CD4-positive, alpha-beta T cell treated with Interleukin-2 at 100 ng/mL for 4 hours (primary cell): Measurements from ENCODE around the gene LEF1.

ENCODE experiments used
- DNase-seq: peaks from one replicate; pipeline ENCODE4 v3.0.0-alpha.2; 2020; ENCODE audit warnings: low spot score

Gene LEF1

DNA sequence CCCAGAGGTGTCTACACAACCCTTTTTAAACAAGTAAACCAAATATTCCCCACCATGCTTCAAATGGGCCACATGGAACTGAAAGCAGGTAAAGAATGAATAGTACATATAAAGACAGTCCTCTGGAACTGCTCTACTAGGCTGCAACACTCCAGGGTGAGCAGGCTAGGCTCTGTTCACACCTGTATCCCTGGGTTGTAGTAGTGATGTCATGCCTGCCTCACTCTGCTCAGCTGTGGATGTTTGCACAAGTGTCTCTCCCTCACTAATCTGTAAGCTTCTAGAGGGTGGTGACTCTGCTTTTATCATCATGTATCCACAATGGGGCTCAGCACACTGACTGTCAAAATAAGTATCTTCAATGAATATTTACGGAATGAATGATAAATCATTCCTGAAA is 20.4 kb downstream of the LEF1 start:
- DNase-seq: peak; percentile 32

DNA sequence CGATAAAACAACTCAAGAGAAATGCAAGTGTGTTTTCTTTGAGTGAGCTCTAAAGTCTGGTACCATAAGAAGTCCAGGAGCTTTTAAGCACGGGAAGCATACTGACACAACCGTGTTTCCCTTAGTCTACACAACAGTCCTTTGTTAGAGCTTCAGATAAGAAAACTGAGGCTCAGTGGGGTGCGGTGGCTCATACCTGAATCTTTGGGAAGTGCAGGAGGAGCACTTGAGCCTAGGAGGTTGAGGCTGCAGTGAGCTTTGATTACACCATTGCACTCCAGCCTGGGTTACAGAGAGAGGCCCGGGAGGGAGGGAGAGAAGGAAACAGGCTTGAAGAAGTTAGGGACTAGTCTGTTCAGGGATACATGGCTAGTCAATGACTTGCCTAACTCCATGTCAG is 21.9 kb downstream of the LEF1 start:
- DNase-seq: no peak

DNA sequence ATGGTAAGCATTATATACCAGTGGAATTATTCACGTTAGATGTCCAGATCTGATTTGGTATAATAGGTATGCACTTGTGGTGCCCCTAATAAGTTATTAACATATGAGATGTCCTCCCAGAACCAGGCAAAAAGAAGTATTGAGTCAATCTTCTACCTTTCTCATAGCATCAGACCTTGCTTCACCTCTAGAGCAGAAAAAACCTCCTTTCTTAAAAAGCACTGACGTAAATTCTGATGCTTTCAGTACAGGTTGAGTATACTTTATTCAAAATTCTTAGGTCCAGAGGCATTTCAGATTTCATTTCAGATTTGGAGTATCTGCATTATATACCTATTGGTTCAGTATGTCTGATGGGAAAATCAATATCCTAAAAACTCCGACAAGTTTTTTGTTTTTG is 22.4 kb downstream of the LEF1 start:
- no peak for DNase-seq

DNA sequence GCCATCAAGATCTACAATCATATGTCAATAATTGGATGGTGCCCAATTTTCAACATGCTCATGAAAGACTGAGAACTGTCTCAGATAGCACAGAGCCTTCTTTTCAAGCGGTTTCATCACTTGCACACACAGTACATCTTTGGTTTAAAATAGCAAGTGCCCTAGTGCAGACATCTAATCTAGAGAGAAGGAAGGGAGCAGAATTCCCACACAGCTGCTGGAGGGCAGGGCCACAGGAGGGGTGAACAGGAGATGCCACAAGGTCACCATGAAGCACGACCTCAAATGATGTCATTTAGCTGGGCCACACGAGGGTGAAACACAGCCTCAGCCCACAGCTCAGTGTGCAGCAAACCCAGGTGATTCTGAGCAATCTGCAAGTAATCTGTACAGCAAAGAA is 24.3 kb downstream of the LEF1 start:
- DNase-seq: no peak

DNA sequence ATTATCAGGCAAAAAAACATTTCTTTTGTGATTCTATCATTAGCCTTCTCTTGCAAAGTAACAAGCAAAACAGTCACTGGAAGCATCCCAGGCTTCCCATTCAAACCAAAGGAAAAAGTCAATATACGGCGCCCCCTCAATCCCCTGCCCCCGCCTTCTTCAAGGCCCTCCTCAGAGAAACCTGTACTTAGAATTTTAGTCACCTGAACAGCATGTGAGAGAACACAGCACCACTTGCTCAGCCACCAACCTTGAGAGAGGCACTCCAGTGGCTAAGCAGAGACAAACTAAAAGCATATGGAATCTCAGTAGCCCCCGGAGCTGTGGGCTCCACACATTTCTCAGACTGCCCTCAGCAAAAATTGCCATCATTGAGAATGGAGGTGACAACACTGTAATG is 25.2 kb downstream of the LEF1 start:
- no peak for DNase-seq

DNA sequence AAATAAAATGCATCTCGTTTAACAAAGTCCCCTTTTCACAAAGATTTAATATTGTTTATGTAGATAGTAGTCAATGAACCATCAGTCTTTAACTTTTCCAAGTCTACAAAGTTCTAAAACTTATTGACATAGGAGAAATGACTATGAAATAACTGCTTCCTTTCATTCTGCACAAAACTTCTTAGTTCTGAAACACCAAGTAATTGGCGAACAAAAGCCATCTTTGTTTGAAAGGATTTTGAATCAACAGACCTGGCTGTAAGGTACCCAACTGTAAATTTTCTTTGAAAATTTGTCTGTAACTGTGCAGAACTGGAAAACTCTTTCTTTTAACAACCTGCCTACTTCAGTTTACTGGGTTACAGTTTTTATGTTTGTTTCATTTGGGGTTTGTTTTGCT is 25.9 kb downstream of the LEF1 start:
- DNase-seq: no peak

DNA sequence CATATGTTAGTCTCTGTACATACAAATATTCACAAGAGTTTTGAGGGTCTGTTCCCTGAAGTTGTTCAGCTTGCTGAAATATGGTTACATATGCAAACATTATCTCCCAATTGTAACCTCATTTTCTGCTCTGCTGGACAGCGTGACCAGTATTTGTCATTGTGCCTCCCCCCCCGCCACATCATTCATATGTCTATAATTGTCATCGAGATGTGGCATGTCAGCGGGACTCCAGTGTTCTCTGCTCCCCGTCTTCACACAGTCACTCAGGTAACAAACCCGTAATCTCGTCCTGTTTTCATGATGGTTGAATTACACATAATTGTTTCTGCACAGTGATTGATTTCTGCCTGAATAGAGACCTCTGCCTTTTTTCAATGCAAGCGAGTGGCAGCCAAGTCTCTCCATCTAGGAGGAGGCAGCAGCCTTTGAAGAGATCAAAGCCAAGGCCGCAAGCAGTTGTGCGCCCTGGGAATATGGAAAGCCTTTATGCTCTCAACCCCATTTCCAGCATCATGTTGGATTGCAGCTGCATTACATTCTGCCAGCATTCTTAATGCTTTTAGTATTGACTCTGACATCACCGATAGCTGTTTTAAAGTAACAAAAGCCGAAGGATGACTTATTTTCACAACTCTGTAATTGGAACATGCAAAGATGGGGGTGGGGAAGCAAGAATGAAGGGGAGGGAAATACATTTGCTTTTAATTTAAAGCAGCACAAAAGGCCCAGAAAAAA is 27.4 kb downstream of the LEF1 start:
- DNase-seq: no peak

DNA sequence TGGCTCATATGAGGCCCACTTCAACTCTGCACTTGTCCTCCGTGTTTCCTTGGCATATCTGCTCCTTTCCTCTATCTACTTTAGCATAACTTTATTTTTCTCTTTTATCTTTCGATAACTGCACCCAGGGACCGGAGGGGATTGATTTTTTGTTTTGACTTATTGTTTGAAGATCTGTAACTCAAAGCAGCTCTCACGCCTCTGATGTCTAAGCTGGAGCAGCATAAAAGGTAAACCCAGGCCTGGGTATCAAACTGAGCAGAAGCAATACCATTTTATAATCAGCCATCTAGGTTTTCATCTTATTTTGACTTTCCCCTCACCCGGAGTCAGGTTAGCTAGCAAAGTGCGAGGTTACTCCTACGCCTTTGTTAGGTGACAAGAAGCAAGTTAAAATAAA is 28.4 kb downstream of the LEF1 start:
- DNase-seq: no peak

DNA sequence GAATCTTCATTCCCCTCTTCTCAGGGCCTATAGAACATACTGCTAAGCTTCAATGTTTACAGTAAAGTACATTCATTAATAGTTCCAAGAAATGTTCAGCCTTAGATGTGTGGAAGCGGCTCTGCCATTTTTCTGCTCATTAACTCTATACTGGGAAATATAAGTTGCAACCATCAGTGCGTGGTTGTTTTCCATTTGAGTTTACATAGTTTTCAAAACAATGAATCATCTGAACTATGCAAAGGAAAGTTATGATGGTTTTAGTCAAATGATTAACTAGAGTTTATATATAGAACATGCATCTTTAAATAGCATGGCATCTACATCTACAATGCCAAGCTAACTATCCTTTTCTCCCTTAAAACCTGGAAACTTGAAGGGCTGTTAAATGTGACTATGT is 29.6 kb downstream of the LEF1 start:
- peak; percentile 35 for DNase-seq

DNA sequence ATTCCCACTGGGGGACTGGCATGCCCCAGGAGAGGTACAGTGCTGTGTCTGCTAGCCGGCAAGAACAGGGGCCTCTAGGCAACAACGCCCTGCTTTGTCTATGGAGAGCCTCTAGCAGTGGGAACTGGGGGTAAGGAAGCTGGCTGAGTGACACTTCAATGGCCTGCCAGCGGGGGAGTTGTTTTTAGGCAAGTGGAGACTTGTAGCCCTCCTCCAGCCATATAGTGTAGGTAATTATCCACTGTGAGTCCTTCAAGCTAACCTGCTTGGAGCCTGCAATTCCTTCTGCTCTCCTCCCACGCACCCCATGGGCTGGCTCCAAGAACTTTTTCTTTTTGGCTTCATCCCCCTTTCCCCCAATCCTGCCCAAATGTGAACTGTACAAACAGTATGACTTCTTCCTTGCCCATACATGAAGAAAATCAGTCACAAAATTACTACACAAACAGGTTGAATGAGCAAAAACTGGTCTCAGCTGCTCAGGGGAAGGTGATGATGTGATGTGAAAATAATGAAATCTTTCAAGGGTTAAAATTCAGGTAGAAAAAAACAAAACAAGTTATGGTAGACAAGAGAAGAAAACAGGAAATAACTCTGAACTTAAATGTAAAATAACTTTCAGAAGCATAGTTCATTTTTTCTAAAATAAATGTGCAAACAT is 33.1 kb downstream of the LEF1 start:
- no peak for DNase-seq

DNA sequence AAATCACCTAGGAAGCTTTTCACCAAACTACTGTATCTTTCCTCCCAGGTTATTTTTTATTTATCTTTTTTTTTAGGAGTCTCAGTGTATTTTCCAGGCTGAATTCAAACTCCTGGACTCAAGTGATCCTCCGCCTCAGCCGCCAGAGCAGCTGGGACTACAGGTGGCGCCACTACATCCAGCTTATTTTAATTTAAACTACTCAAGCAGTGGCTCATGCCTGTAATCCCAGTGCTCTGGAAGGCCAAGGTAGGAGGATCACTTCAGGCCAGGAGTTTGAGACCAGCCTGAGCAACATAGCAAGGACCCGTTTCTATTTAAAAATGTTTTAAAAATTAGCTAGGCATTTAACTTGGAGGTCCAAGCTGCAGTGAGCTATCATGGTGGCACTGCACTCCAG is 37.8 kb downstream of the LEF1 start:
- DNase-seq: no peak

DNA sequence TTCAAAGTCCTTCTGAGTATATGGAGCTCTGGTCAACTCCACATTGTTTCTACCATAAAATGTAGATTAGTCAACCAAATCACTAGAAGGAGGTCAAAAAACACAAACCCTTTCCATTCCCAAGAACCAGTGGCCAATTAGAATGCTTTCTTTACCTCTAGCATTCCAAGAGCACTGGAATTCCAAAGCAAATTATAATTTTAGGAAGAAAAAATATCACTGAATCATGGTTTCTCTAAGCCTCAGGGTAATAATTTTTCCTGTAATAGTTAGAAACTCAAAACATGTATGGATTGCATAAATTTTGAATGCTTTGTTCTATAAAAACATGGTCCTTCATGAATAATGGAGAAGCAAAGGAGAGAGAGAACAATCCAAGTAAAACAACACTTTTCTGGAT is 39.5 kb downstream of the LEF1 start:
- DNase-seq: no peak

DNA sequence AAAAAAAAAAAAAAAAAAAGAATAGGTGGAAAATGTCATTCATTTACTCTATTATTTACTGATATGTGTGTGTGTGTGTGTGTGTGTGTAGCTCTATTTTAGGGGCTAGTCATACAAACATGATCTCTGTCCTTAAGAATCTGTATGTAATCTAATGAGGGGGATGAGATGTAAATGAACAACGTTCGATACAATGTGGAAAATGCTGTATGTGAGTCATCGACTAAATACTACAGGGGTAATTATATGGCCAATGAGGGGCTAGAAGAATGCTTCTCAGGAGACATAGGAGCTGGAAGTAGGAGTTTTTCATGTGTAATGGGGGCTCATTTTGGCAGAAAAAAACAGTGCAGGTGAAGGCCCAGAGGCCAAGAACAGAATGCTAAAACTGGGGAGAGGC is 41.9 kb downstream of the LEF1 start:
- DNase-seq: no peak

DNA sequence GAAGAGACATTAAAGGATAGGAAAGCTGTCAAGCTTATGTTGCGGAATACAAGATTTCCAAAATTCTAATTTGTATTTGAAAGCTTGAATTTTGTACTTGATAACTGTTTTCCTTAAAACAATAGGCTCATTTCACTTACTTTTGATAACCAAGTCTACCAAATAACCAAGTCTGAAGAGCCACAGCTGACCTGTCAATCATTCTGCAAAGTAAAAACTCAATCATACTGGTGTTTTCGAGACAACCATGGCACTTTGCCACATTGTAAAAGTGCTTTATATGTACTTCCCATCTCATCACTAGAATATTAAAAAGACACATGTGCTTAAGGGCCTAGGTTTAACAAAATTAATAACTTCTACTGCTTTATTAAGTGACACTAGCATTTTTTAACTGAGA is 47.9 kb downstream of the LEF1 start:
- DNase-seq: no peak

DNA sequence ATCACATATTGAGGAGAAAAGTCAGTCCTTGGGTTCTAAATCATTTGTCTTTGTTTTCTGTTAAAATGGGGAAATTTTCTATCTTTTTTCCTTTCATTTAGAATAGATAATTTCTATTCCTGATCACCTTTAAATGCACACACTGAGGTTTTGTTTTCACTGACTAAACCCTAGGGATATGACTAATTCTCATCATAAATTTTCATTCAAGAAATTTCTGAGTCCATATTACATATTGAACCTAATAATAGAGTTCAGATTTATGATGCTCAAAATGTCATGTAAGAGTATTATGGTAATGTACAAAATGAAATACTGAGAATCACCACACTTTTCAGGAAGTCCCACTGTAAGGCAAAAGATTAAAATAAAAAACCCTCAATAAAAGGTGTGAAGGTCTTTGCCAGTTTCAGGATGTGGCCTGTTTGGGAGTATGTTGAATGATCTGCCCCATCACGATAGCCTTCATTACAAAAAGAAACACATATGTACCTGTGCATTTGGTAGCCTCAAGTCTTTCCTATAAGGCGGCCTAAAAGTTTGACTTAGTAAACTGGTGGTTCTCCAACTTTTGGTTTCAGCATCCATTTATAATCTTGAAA is 49.4 kb downstream of the LEF1 start:
- DNase-seq: no peak

DNA sequence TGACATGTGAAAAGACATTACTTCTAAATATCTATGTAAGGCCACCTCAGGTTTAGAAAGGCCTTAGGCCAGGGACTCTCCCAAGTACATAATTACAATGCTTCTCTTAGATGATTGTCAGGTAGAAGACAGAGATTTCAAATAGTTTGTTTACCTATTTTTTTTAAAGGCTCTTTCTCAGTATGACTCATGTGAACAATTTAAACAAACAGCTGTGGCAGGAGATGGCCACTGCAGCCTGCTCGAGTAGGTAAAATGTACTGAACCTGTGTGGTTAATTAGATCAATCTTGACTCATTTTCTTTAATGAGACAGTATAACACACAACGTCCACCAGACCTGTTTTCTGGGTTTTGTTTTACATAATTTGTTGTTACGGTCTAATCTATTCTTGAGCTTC is 50.2 kb downstream of the LEF1 start:
- peak; percentile 56 for DNase-seq

DNA sequence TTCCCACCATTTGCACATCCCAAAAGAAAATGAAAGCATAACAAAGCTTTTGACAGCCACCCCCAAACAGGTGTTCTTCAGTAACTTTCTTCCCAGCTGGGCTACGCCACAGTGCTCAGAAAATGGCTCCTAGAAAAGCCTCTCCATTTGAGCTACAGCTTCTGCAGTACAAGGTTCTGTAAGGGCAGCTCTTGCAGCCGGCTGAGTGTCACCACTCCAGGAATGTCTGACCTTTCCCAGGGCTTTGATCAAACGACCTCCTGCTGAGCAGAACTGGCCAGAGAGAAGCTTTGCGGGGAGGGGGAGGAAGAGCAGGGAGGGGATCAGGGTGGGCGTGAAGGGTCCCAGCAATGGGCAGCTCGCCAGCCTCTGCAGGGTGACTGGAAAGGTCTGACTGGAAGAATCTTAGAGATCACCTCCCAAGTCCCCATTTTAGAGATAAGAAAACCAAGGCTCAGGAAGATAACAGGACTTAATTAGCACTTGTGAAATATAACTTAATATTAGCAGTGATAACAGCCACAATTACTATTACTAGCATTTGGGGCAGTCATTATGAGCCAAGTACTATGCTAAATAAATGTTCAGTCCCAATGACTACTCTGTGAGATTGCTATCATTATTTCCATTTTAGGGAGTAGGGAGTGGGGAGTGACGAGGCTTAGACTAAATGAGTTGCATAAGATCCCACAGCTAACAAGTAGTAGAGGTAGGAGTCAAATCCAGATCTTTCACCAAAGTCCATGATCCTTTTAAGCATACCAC is 51.1 kb downstream of the LEF1 start:
- DNase-seq: no peak

DNA sequence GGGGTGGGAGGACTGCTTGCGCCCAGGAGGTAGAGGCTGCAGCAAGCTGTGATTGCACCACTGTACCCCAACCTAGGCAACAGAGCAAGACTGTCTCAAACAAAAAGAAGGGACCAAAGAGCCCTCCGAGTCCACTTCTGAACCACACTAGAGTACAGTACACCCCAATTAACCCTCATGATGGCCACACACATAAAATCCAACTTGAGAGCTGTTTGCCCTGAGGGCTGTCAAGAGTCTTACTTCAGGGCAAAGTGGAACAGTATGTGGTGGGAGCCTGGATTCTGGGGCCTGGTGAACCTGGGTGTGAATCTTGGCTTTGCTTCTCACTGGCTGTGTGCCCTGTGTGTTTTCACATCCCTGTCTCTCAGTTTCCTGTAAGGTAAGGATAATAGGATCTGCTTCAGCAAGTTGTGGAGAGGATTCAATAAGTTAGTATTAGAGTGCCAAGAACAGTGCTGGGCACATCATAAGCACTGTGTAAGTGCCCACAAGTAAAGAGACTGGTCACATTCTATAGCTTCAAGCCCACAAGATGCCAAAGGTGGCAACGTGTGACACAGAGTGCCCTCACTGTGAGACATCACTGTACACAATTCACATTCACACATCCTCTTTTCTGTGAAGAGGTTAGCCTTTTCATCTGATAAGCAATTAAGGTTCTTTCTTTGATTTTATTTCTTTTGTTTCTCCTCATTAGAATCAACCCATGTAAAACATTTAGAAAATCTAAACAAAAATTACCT is 52.1 kb downstream of the LEF1 start:
- DNase-seq: peak; percentile 76

DNA sequence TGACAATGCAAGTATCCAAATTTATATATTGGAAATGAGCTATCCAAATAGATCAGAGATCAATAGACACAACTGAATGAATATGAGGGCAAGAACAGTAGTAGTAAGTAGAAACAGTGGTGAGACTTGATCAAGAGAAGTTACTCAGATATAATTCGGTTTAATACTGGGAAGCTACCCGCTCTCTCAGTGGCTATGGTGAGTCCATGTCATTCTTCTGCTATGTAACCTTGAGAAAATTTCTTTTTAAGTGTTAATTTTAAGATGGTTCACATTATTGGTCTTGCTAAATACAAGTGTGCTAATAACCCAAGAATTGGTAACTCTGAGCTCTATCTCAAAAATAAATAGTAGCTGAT is 53.6 kb downstream of the LEF1 start:
- no peak for DNase-seq

DNA sequence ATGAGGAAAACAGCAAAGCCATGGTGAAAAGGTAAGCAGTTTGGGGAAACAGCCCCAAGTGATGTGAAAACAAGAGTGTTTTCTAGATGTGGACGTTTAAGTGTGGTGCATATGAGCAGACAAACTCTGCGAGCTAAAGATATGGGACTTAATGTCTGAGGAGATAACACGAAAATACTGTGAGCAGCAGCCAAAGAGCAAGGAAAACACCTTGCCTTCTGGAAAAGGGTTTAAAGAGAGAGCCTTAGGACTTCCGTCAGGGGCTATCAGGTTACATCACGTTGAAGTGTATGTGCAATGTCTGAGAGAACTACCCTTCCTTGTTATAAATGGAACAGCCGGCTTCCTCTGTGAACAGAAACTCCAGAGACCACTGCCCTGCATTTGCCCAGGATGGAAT is 54.2 kb downstream of the LEF1 start:
- no peak for DNase-seq

DNA sequence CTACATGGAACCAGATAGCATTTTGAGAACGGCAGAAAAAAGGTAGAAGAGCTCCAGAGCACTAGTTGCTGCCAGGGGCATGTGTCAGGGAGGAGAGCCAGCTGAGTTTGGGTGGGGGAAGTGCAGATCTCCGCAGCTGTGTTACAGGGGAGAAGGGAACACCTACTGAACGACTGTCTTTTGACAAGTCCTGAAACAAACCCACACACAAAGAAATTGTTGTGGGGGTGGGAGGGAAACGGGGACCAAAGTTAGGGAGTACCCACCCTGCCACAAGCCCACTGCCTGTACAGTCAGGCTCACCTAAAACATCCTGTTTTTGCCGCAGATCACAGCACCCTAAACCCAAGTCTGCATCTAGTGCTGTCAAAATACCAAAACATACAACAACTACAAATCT is 55.5 kb downstream of the LEF1 start:
- DNase-seq: peak; percentile 81

DNA sequence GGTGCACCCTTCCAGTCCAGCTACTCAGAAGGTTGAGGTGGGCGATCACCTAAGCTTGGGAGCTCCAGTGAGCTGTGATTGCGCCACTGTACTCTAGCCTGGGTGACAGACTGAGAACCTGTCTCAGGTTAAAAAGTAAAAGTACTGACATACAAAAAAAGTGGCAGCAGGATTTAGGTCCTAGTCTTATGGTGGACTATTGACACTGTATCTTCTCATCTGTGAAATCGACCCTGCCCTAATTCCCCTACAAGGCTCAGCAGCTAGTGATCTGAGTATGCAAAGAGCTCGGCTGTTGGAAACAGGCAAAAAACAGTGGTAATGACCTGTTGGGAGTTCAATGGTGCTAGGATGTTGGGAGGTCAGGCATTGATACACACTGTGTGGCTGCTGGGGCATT is 57.0 kb downstream of the LEF1 start:
- DNase-seq: no peak
